Activated T-helper 1 cell treated with anti-CD3 and anti-CD28 coated beads, Interleukin-12 subunit alpha, Interleukin-12 subunit beta, Interleukin-2, Interleukin-4 antibody, amounts not matched to agents 30 ng/mL and 10 ng/mL and 1 ng/mL, durations not matched to agents 14 hours and 24 hours and 36 hours (primary cell): ENCODE measurements around the gene EFL1. TPM values are rescaled to one million over a fixed set of nuclear protein-coding genes. Genes with fewer than 3 reads are reported as not detected.
A peak's percentile ranks its signal among the peaks of the same experiment; 100 is the strongest.
"Not testable (repeated sequence)": the region's sequence is repeated elsewhere in the genome, so short reads cannot be mapped to it uniquely, and the experiment has no call there.

ENCODE experiments used
- DNase-seq: peaks from one replicate; pipeline ENCODE4 v3.0.0; 2021; ENCODE audit warnings: low spot score
- H3K27ac Mint-ChIP-seq: one replicate; pipeline ENCODE4 v1.8.0; 2021; ENCODE audit warnings: mild to moderate bottlenecking, mixed read lengths
- H3K27me3 Mint-ChIP-seq: one replicate; pipeline ENCODE4 v1.8.0; 2022; ENCODE audit warnings: mild to moderate bottlenecking, moderate library complexity, mixed read lengths; ENCODE audit not compliant: insufficient read depth
- H3K36me3 Mint-ChIP-seq: one replicate; pipeline ENCODE4 v1.8.0; 2021; ENCODE audit warnings: low read depth, mixed read lengths
- H3K4me1 Mint-ChIP-seq: one replicate; pipeline ENCODE4 v1.8.0; 2021; ENCODE audit warnings: low read depth, mixed read lengths
- H3K4me3 Mint-ChIP-seq: one replicate; pipeline ENCODE4 v1.8.0; 2021; ENCODE audit warnings: mild to moderate bottlenecking, moderate library complexity, mixed read lengths
- H3K9me3 Mint-ChIP-seq: one replicate; pipeline ENCODE4 v1.8.0; 2021; ENCODE audit warnings: mixed read lengths
- intact Hi-C: fragments of 100-400 bp; cut with micrococcal nuclease; formaldehyde crosslinking; loops from one replicate; pipeline ENCODE4 v1.15.1; 2024
- total RNA-seq: library from RNA; stranded (reverse); gene quantifications from 2 replicates; pipeline ENCODE4 v1.2.3, GENCODE V29; 2022

Gene EFL1
- total RNA-seq, 1 donor from 2014 or later = 25.2 TPM

DNA sequence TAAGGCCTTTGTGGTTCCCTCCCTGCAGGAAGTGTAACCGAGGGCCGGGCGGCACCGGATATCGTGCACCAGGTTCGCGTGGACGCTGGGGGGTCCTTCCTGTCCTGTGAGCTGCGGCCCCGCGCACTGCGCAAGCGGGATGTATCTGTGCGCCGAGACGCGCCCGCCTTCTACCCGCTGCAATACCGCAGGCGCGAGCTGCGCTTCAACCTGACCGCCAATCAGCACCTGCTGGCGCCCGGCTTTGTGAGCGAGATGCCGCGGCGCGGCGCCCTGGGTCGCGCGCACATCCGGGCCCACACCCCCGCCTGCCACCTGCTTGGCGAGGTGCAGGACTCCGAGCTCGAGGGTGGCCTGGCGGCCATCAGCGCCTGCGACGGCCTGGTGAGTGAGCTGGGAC, 36.0 kb upstream of the EFL1 start:
- DNase-seq = peak; percentile 20
- H3K9me3 Mint-ChIP-seq = no peaks in the 10 kb centered on the region
- intact Hi-C loops = no loop called here
- no peaks in the 10 kb centered on the region for H3K36me3 Mint-ChIP-seq
- peaks cover 8% of the 10 kb centered on the region for H3K27me3 Mint-ChIP-seq
- no peak overlapping the region for H3K4me3 Mint-ChIP-seq
- H3K4me1 Mint-ChIP-seq = peaks cover 6% of the 10 kb centered on the region
- H3K27ac Mint-ChIP-seq = no peak overlapping the region

DNA sequence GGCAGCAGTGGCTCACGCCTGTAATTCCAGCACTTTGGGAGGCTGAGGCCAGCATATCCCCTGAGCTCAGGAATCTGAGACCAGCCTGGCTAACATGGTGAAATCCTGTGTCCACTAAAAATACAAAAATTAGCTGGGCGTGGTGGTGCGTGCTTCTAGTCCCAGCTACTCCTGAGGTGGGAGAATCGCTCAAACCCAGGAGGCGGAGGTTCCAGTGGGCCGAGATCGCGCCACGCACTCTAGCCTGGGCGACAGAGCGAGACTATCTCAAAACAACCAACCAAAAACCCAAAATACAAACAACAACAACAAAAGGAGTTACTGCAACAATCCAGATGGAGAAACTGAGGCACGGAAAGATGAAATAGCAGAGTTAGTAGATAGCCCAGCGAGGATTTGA, 35.5 kb upstream of the EFL1 start:
- Mint-ChIP-seq H3K36me3 (no peaks in the 10 kb centered on the region), H3K4me1 (peaks cover 6% of the 10 kb centered on the region), H3K4me3 (no peak overlapping the region), H3K27me3 (peaks cover 8% of the 10 kb centered on the region), H3K9me3 (no peaks in the 10 kb centered on the region), H3K27ac (no peak overlapping the region)
- no peak for DNase-seq
- intact Hi-C loops = no loop called here

DNA sequence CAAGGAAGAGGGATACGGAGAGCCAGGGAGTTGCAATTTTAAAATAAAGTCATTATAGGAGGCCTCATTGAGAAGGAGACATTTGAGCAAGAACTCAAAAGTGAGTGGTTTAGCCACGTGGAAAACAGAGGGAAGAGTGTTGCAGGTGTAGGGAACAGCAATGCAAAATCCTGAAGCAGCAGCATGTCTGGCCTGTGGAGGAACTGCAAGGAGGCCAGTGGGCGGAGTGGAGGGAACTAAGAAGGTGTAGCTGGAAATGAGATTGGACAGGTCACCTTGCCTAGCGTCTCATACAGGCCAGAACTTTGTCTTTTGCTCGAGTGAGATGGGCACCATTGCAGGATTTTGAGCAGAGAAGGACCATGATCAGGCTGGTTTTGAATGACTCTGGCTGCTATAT, 35.0 kb upstream of the EFL1 start:
- peaks cover 6% of the 10 kb centered on the region for H3K4me1 Mint-ChIP-seq
- DNase-seq = no peak
- no peaks in the 10 kb centered on the region for H3K36me3 Mint-ChIP-seq

DNA sequence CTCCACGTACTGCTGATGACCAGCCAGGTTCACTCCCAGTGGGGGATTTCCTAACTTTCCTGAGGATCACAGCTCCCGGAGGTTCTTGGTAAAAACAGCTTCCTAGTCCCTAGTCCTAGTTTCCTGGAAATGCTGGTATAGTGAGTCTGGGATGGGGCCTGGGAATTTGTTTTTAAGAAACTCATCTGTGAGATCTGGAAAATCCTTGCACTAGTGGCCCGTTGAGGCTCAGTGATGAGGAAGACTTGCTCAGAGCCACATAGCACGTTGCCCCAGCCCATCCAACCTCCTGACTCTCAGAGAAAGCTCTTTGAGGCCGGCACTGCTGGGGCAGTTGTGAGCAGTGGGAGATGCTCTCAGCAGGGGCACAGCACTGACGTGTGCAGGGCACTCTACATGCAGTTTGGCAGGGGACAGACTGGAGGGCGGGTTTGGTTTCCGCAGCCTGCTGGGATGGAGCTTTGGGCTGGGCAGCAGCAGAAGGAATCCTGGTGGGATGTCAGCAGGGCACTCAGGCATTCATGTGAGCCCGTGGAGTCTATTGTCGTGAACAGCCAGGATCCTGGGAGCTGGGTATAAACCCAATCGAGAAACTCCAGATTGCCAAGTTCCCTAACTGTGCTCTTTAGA, 31.6 kb upstream of the EFL1 start:
- Mint-ChIP-seq H3K27me3 (peaks cover 17% of the 10 kb centered on the region), H3K4me3 (no peak overlapping the region), H3K9me3 (no peaks in the 10 kb centered on the region), H3K4me1 (peaks cover 6% of the 10 kb centered on the region), H3K27ac (no peak overlapping the region), H3K36me3 (no peaks in the 10 kb centered on the region)
- intact Hi-C loops = no loop called here
- no peak for DNase-seq

More for the DNA sequence above, 35.0 kb upstream of the EFL1 start:
- peaks cover 9% of the 10 kb centered on the region for H3K27me3 Mint-ChIP-seq
- H3K27ac Mint-ChIP-seq = no peak overlapping the region
- H3K9me3 Mint-ChIP-seq = no peaks in the 10 kb centered on the region
- H3K4me3 Mint-ChIP-seq = no peak overlapping the region
- intact Hi-C loops = no loop called here

DNA sequence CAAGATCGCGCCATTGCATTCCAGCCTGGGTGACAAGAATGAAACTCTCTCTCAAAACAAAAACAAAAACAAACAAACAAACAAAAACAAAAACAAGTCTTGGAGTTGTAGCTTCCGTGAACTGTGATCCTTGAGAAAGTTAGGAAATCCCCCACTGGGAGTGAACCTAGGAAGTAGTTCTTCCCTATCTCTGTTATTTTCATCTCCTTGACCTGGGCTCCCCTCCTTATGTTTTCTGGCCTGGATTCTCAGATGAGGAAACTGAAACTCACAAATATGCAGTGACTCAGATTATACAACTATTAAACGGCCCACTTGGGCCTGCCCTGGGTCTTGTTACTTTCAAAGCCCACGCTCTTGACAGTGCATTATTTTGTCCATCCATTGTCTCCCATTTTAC, 29.7 kb upstream of the EFL1 start:
- no peak for DNase-seq
- peaks cover 9% of the 10 kb centered on the region for H3K4me1 Mint-ChIP-seq
- H3K27me3 Mint-ChIP-seq = peaks cover 18% of the 10 kb centered on the region
- peaks cover 2% of the 10 kb centered on the region for H3K36me3 Mint-ChIP-seq
- H3K9me3 Mint-ChIP-seq = peaks cover 4% of the 10 kb centered on the region
- H3K27ac Mint-ChIP-seq = no peak overlapping the region
- H3K4me3 Mint-ChIP-seq = no peak overlapping the region
- intact Hi-C loops = no loop called here

DNA sequence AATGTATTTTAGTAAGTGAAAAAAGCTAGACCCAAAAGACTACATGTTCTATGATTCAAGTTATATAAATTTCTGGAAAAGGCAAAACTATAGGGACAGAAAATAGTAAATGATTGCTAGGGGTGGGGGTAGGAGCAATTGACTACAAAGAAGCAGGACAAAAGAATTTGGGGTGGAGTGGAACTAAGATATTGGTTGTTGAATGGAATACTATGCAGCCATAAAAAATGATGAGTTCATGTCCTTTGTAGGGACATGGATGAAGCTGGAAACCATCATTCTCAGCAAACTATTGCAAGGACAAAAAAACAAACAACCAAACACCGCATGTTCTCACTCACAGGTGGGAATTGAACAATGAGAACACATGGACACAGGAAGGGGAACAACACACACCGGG, 25.7 kb upstream of the EFL1 start:
- H3K4me3 Mint-ChIP-seq, H3K9me3 Mint-ChIP-seq, intact Hi-C loops, H3K27ac Mint-ChIP-seq, DNase-seq, H3K36me3 Mint-ChIP-seq: not testable (repeated sequence)
- peaks cover 17% of the 10 kb centered on the region for H3K27me3 Mint-ChIP-seq
- peaks cover 19% of the 10 kb centered on the region for H3K4me1 Mint-ChIP-seq

DNA sequence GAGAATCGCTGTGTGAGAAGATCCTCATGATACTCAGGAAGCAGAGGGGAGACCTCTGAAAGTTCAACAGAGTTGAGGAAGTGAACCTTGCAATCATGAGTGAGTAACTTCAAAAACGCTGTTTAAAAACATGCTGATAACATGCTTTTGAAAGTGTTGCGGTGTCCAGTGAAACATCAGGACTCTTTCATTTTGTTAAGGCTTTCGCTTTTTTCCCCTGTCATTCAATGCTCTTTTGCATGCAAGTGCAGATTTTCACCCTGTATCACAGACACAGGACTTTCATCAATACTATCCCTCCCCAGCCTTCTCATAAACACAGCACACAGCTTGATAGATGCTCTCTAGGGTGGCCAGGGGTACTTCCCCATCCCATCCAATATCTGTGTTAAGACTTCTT, 23.9 kb upstream of the EFL1 start:
- peak overlapping the region; percentile 23 for H3K27ac Mint-ChIP-seq
- intact Hi-C loops = not testable (repeated sequence)

DNA sequence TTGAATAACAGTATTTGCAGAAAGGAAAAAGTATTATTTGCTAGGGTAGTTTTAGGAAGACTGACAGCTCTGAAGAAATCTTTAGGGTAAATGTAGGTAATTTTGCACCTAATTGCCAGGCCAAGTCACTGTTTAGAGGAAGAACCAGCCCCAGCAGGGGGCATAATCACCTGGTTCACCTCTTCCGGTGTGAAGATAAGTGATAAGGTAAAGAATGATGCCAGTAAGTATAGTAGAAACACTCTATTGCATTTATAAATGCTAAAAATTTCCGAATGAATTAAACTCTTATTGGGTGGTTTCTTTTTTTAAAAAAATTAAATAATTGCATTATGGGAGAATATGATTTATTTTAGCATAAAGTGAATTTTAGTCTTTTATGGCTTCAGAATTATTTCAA, 21.8 kb upstream of the EFL1 start:
- H3K9me3 Mint-ChIP-seq, H3K27ac Mint-ChIP-seq, intact Hi-C loops, H3K4me3 Mint-ChIP-seq, H3K36me3 Mint-ChIP-seq, DNase-seq: not testable (repeated sequence)
- Mint-ChIP-seq H3K4me1 (peaks cover 19% of the 10 kb centered on the region), H3K27me3 (peaks cover 13% of the 10 kb centered on the region)

More for the DNA sequence above, 23.9 kb upstream of the EFL1 start:
- Mint-ChIP-seq H3K4me3 (peak overlapping the region; percentile 16), H3K4me1 (peaks cover 19% of the 10 kb centered on the region), H3K27me3 (peaks cover 17% of the 10 kb centered on the region)
- H3K36me3 Mint-ChIP-seq, DNase-seq, H3K9me3 Mint-ChIP-seq: not testable (repeated sequence)

DNA sequence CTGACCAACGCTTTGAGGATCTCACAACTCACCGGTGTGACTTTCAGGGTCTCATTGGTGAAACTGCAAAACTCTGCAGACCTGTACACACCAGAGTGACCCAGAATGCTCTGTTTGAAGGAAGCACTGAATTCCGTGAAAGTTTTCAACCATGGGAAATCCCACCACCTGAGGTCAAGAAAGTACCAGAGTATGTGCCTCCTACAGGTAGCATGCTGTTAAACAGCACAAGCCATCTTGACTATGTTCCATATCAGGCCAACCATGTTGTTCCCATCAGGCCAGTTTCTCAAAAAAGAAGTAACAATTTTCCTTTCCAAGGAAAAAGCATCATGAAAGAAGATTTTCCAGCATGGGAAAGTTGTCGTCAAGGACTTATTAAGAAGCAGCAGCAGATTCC, 19.9 kb upstream of the EFL1 start:
- intact Hi-C loops, H3K27ac Mint-ChIP-seq, H3K36me3 Mint-ChIP-seq, DNase-seq, H3K4me3 Mint-ChIP-seq, H3K9me3 Mint-ChIP-seq: not testable (repeated sequence)
- peaks cover 11% of the 10 kb centered on the region for H3K4me1 Mint-ChIP-seq
- H3K27me3 Mint-ChIP-seq = peaks cover 19% of the 10 kb centered on the region

DNA sequence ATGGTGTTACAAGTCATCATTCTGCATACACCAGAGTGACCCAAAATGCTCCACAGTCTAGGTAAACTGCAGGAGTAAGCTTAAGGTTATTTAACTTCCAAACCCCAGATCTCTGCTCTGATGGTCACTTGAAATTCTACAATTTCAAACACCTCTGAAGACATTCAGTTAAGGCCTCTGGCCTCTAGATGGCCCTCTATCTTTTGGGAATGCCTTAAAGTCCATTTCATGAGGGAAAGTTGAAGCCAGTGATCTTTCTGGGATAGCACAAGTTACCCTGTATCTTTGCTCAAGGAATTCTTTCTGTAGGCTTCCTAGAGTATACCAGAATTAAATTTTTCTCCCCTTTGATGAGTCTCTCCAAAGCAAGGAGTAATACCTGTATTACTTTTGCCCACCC, 18.7 kb upstream of the EFL1 start:
- DNase-seq, H3K9me3 Mint-ChIP-seq, H3K36me3 Mint-ChIP-seq, H3K4me3 Mint-ChIP-seq, intact Hi-C loops, H3K27ac Mint-ChIP-seq, H3K4me1 Mint-ChIP-seq: not testable (repeated sequence)
- H3K27me3 Mint-ChIP-seq = peaks cover 20% of the 10 kb centered on the region

DNA sequence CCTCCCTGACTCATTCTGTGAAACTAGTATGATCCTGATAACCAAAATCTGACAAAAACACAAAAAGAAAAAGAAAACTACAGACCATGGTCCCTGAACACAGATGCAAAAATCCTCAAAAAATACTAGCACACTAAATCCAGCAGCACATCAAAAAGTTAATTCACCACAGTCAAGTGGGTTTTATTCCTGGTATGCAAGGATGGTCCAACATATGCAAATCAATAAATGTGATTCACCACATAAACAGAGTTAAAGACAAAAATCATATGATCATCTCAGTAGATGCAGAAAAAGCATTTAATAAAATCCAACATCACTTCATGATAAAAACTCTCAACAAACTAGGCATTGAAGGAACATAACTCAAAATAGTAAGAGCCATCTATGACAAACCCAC, 12.9 kb upstream of the EFL1 start:
- Mint-ChIP-seq H3K36me3 (no peaks in the 10 kb centered on the region), H3K9me3 (no peaks in the 10 kb centered on the region), H3K4me3 (no peak overlapping the region), H3K4me1 (no peaks in the 10 kb centered on the region), H3K27me3 (peaks cover 30% of the 10 kb centered on the region), H3K27ac (no peak overlapping the region)
- intact Hi-C loops = no loop called here
- DNase-seq = no peak

DNA sequence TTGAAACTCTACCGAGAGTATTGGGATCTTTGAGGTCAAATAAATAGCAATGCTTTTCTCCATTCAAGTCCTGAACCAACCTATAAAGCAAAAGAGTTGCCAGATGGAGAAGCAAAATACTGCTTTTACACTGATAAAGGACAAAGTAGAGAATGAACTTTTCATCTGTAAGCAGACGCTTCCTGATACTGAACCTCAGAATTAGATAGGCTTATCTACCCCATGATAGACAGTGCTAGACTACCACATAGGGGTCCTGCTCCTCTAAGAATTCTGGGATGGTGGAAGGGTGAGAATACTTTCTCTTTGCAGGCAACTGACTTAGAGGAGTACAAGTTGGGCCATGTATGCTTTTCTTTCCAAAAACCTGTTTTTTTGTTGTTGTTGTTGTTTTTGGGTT, 9.6 kb upstream of the EFL1 start:
- Mint-ChIP-seq H3K36me3 (no peaks in the 10 kb centered on the region), H3K9me3 (no peaks in the 10 kb centered on the region), H3K4me3 (no peak overlapping the region), H3K27ac (no peak overlapping the region), H3K4me1 (no peaks in the 10 kb centered on the region), H3K27me3 (peaks cover 20% of the 10 kb centered on the region)
- intact Hi-C loops = no loop called here
- no peak for DNase-seq

DNA sequence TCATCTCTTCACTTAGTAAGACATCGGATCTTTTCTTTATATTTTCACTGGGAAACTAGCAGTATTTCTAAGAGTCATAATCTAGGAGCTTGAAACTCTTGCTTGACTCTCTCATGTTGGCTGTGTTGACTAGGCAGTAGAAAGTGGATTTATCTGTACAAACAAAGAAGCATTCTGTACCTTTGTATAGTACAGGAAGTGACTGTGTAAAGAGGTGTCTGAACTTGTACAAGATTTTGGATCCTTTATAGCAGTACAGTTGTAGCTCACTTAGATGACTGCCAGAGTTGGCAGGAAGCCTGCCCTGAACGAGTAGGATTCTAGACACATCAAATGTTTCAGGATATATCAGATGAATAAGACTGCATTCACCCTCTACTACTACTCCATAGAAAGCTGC, 5.9 kb upstream of the EFL1 start:
- H3K4me1 Mint-ChIP-seq, H3K27ac Mint-ChIP-seq, H3K9me3 Mint-ChIP-seq, H3K4me3 Mint-ChIP-seq, DNase-seq, H3K27me3 Mint-ChIP-seq, H3K36me3 Mint-ChIP-seq: not testable (repeated sequence)
- intact Hi-C loops = loop anchor here (10.0 kb wide), 1 partner anchor 796 kb away; the partner anchor contains the start of gene BTBD1

DNA sequence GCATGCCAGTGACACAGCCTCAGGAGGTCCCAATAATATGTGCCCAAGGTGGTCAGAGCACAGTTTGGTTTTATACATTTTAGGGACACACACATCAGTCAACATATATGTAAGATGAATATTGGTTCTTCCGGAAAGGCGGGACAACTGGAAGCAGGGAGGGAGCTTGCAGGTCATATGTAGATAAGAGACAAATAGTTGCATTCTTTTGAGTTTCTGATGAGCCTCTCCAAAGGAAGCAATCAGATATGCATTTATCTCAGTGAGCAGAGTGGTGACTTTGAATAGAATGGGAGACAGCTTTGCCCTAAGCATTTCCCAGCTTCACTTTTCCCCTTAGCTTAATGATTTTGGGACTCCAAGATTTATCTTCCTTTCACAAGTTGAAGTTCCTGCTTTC, 4.6 kb upstream of the EFL1 start:
- not testable (repeated sequence) for H3K9me3 Mint-ChIP-seq, H3K36me3 Mint-ChIP-seq, H3K4me1 Mint-ChIP-seq, H3K4me3 Mint-ChIP-seq, DNase-seq, H3K27me3 Mint-ChIP-seq, H3K27ac Mint-ChIP-seq
- intact Hi-C loops = loop anchor here (10.0 kb wide), 1 partner anchor 798 kb away; the partner anchor contains the start of gene BTBD1
